Neural cell (in vitro differentiated cells): ENCODE results near the gene RABGAP1L. TPM values are rescaled to one million over a fixed set of nuclear protein-coding genes. Genes with fewer than 3 reads are reported as not detected.

ENCODE experiments used
- H2AFZ ChIP-seq: fragments of 200-600, 300-800 bp; sonication (generic), shearing (Covaris generic); 2 replicates; pipeline ENCODE4 v1.6.0; 2014; ENCODE audit warnings: low read depth, mild to moderate bottlenecking, antibody characterized with exemption, low read length, moderate library complexity
- H3F3A ChIP-seq: fragments of 200-600 bp; shearing (Covaris generic); 2 replicates; pipeline ENCODE4 v1.6.1; 2016; ENCODE audit warnings: mild to moderate bottlenecking, moderate library complexity, mixed read lengths, antibody characterized with exemption, low read length; ENCODE audit not compliant: insufficient read depth, poor library complexity, severe bottlenecking
- H3K27ac ChIP-seq: fragments of 200-600, 300-800 bp; sonication (generic), shearing (Covaris generic); 2 replicates; pipeline ENCODE4 v1.5.1; 2014; ENCODE audit warnings: mild to moderate bottlenecking, low read length, moderate library complexity
- H3K27me3 ChIP-seq: fragments of 300-800, 200-600 bp; sonication (generic), shearing (Covaris generic); 2 replicates; pipeline ENCODE4 v1.6.0; 2014; ENCODE audit warnings: mild to moderate bottlenecking, low read depth, low read length, moderate library complexity; ENCODE audit not compliant: insufficient read depth
- H3K36me3 ChIP-seq: fragments of 300-800, 200-600 bp; sonication (generic), shearing (Covaris generic); 2 replicates; pipeline ENCODE4 v1.5.1; 2014; ENCODE audit warnings: mild to moderate bottlenecking, antibody characterized with exemption, low read length, moderate library complexity; ENCODE audit not compliant: insufficient read depth
- H3K4me2 ChIP-seq: fragments of 300-800, 200-600 bp; sonication (generic), shearing (Covaris generic); 2 replicates; pipeline ENCODE4 v1.6.0; 2014; ENCODE audit warnings: mild to moderate bottlenecking, low read length
- H3K4me3 ChIP-seq: fragments of 300-800, 200-600 bp; sonication (generic), shearing (Covaris generic); 2 replicates; pipeline ENCODE4 v1.5.1; 2014; ENCODE audit warnings: mild to moderate bottlenecking, low read length, moderate library complexity
- H3K79me2 ChIP-seq: fragments of 200-600 bp; shearing (Covaris generic); replicated peaks from 2 replicates; pipeline ENCODE4 v1.6.0; 2014; ENCODE audit warnings: mild to moderate bottlenecking, low read length, moderate library complexity; ENCODE audit not compliant: insufficient read depth
- H3K9ac ChIP-seq: fragments of 300-800, 200-600 bp; sonication (generic), shearing (Covaris generic); 2 replicates; pipeline ENCODE4 v1.6.1; 2016; ENCODE audit warnings: mild to moderate bottlenecking, low read length, mixed read lengths
- H3K9me2 ChIP-seq: fragments of 200-600 bp; shearing (Covaris generic); 2 replicates; pipeline ENCODE4 v1.6.1; 2016; ENCODE audit warnings: mild to moderate bottlenecking, low read length, mixed read lengths; ENCODE audit not compliant: insufficient read depth
- H3K9me3 ChIP-seq: fragments of 200-600, 300-800 bp; sonication (generic), shearing (Covaris generic); 2 replicates; pipeline ENCODE4 v1.6.1; 2016; ENCODE audit warnings: mild to moderate bottlenecking, mixed run types, low read length, moderate library complexity, mixed read lengths
- H4K20me1 ChIP-seq: fragments of 200-600 bp; shearing (Covaris generic); 2 replicates; pipeline ENCODE4 v1.6.1; 2016; ENCODE audit warnings: mild to moderate bottlenecking, mixed run types; ENCODE audit not compliant: insufficient read depth
- EP300 ChIP-seq: fragments of 450-650 bp; conservative IDR thresholded peaks from 2 replicates; pipeline ENCODE4 v1.6.1; 2014; ENCODE audit warnings: antibody characterized with exemption, mild to moderate bottlenecking, moderate library complexity; ENCODE audit not compliant: poor library complexity, severe bottlenecking
- EZH2 ChIP-seq: fragments of 200-600, 300-800 bp; shearing (Covaris generic), sonication (generic); IDR thresholded peaks from 2 replicates; pipeline ENCODE4 v1.6.1; 2014; ENCODE audit warnings: antibody characterized with exemption, low read length, borderline replicate concordance, mild to moderate bottlenecking; ENCODE audit not compliant: insufficient read depth, poor library complexity, severe bottlenecking
- MXI1 ChIP-seq: fragments of 450-650 bp; conservative IDR thresholded peaks from 2 replicates; pipeline ENCODE4 v1.6.1; 2014; ENCODE audit warnings: antibody characterized with exemption, mild to moderate bottlenecking; ENCODE audit not compliant: poor library complexity, severe bottlenecking
- POLR2AphosphoS5 ChIP-seq: IDR thresholded peaks from 2 replicates; pipeline ENCODE4 v1.6.1; 2012
- RAD21 ChIP-seq: fragments of 450-650 bp; conservative IDR thresholded peaks from 2 replicates; pipeline ENCODE4 v1.6.1; 2014; ENCODE audit warnings: antibody characterized with exemption, mild to moderate bottlenecking, moderate library complexity
- SMC3 ChIP-seq: fragments of 450-650 bp; conservative IDR thresholded peaks from 2 replicates; pipeline ENCODE4 v1.6.1; 2014; ENCODE audit warnings: antibody characterized with exemption, mild to moderate bottlenecking, moderate library complexity; ENCODE audit not compliant: poor library complexity
- TAF1 ChIP-seq: IDR thresholded peaks from 2 replicates; pipeline ENCODE4 v1.6.1; 2012; ENCODE audit warnings: low read depth
- polyA plus RNA-seq: library from polyadenylated mRNA; depleted of rRNA; stranded (reverse); fragments of >200 nt; gene quantifications from 2 replicates; pipeline ENCODE4 v1.2.3, GENCODE V29; 2014
- TF ChIP-seq, protein P1 (sequence below): IDR thresholded peaks from 2 replicates; pipeline ENCODE4 v1.6.1; 2012; ENCODE audit warnings: borderline replicate concordance
- TF ChIP-seq, protein P2 (sequence below): fragments of 450-650 bp; IDR thresholded peaks from 2 replicates; pipeline ENCODE4 v1.5.1; 2014; ENCODE audit warnings: antibody characterized with exemption, mild to moderate bottlenecking, moderate library complexity; ENCODE audit not compliant: poor library complexity, severe bottlenecking

RABGAP1L gene
- polyA plus RNA-seq, 1 donor from 2014 or later = 32.2 TPM

DNA sequence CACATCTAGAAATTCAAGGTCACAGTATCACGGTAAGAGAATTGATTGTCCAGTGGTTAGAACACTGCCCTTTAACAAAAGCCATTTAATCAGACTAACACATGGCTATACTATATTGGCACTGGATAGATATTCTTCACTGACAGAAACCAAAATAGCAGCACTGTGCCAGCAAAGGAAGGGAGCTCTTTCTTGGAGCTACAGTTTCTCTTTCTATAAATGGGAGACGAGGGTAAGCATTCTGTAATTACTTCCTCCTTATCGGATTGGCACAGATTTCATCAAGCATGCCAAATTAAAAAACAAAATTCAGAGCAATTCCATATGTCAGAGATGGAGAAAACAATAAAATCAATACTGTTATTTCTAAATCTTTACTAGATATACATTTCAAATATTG is 724.7 kb downstream of the RABGAP1L start:
- Histone ChIP-seq H3K36me3 (no peaks in the 10 kb centered on the region), H3K9me2 (no peaks in the 10 kb centered on the region), H3K27ac (no peak overlapping the region), H3K4me3 (no peak overlapping the region), H3K27me3 (no peaks in the 10 kb centered on the region), H4K20me1 (no peaks in the 10 kb centered on the region), H3K79me2 (no peaks in the 10 kb centered on the region), H2AFZ (no peak overlapping the region), H3K9me3 (no peaks in the 10 kb centered on the region), H3K4me2 (no peak overlapping the region), H3F3A (no peaks in the 10 kb centered on the region), H3K9ac (no peak overlapping the region)
- TF ChIP-seq MXI1 = no peak
- no peak for TF ChIP-seq EP300
- no peak for TF ChIP-seq SMC3
- no peak for TF ChIP-seq TAF1
- TF ChIP-seq EZH2 = no peak
- TF ChIP-seq, protein P1, sequence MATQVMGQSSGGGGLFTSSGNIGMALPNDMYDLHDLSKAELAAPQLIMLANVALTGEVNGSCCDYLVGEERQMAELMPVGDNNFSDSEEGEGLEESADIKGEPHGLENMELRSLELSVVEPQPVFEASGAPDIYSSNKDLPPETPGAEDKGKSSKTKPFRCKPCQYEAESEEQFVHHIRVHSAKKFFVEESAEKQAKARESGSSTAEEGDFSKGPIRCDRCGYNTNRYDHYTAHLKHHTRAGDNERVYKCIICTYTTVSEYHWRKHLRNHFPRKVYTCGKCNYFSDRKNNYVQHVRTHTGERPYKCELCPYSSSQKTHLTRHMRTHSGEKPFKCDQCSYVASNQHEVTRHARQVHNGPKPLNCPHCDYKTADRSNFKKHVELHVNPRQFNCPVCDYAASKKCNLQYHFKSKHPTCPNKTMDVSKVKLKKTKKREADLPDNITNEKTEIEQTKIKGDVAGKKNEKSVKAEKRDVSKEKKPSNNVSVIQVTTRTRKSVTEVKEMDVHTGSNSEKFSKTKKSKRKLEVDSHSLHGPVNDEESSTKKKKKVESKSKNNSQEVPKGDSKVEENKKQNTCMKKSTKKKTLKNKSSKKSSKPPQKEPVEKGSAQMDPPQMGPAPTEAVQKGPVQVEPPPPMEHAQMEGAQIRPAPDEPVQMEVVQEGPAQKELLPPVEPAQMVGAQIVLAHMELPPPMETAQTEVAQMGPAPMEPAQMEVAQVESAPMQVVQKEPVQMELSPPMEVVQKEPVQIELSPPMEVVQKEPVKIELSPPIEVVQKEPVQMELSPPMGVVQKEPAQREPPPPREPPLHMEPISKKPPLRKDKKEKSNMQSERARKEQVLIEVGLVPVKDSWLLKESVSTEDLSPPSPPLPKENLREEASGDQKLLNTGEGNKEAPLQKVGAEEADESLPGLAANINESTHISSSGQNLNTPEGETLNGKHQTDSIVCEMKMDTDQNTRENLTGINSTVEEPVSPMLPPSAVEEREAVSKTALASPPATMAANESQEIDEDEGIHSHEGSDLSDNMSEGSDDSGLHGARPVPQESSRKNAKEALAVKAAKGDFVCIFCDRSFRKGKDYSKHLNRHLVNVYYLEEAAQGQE = no peak
- no peak for TF ChIP-seq RAD21
- no peak for TF ChIP-seq POLR2AphosphoS5
- TF ChIP-seq, protein P2, sequence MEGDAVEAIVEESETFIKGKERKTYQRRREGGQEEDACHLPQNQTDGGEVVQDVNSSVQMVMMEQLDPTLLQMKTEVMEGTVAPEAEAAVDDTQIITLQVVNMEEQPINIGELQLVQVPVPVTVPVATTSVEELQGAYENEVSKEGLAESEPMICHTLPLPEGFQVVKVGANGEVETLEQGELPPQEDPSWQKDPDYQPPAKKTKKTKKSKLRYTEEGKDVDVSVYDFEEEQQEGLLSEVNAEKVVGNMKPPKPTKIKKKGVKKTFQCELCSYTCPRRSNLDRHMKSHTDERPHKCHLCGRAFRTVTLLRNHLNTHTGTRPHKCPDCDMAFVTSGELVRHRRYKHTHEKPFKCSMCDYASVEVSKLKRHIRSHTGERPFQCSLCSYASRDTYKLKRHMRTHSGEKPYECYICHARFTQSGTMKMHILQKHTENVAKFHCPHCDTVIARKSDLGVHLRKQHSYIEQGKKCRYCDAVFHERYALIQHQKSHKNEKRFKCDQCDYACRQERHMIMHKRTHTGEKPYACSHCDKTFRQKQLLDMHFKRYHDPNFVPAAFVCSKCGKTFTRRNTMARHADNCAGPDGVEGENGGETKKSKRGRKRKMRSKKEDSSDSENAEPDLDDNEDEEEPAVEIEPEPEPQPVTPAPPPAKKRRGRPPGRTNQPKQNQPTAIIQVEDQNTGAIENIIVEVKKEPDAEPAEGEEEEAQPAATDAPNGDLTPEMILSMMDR = no peak

- H3K9me2 ChIP-seq = no peaks in the 10 kb centered on the region
- H3K4me2 ChIP-seq = no peak overlapping the region
- no peak for TF ChIP-seq TAF1
- TF ChIP-seq, protein P2 = no peak
- no peak for TF ChIP-seq POLR2AphosphoS5
- no peak for TF ChIP-seq RAD21
- TF ChIP-seq MXI1 = no peak
- no peak for TF ChIP-seq EZH2
- no peak for TF ChIP-seq EP300
- no peak for TF ChIP-seq SMC3
- TF ChIP-seq, protein P1 = no peak
- no peak overlapping the region for H3K9ac ChIP-seq
- no peaks in the 10 kb centered on the region for H4K20me1 ChIP-seq
- H3K79me2 ChIP-seq = no peaks in the 10 kb centered on the region
- H2AFZ ChIP-seq = no peak overlapping the region
- H3F3A ChIP-seq = no peaks in the 10 kb centered on the region
- H3K4me3 ChIP-seq = no peak overlapping the region
- no peaks in the 10 kb centered on the region for H3K27me3 ChIP-seq
- no peak overlapping the region for H3K27ac ChIP-seq
- no peaks in the 10 kb centered on the region for H3K36me3 ChIP-seq
- no peaks in the 10 kb centered on the region for H3K9me3 ChIP-seq
Observed at GRCh38 chr1:174884566-174884965, 725.2 kb downstream of the RABGAP1L start.
